Measurements from ENCODE around the gene TPST1.

TPST1 gene

DNA sequence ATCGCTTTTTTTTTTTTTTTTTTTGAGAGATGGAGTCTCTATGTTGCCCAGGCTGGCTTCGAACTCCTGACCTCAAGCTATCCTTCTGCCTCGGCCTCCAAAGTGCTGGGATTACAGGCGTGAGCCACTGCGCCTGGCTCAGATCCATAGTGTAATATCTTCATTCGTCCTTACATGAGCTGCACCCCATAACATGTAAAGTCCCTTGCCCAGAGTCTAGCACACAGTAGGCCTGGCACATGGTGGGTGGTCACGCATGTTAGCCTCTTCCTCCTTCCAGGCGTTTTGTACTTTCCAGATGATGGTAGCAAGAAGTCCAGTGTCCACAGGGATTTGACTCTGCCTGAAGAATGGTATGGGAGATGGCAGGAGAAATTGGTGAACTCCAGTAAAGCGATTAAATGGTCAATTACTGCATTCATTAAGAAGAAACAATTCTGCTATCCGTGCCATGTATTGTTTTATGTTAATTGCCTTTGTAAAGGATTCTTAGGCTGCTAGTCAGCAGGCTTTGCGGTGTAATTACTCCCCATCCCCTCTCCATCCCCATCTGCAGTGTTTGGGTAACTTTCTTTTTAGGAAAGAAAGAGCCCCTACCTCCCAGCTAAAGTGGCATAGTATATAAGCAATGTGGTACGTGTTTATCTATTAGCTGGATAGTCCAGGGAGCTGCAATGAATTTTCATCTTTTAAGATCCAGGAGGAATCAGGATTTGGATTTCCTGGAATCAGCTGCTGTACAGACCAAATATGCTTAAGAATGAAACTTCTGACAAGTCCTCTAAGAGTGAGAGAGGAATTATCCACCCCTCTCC, 1.2 kb downstream of the TPST1 start:
- H3K36me3 ChIP-seq = no peaks in the 10 kb centered on the region
- H3K4me1 ChIP-seq (ENCODE audit: control insufficient read depth in 1 of 2, insufficient read depth in 1 of 2, low read depth in 1 of 2, low read length in 1 of 2) = peaks cover 24 to 33% of the 10 kb centered on the region in 2 experiments
- TF ChIP-seq, protein P1, sequence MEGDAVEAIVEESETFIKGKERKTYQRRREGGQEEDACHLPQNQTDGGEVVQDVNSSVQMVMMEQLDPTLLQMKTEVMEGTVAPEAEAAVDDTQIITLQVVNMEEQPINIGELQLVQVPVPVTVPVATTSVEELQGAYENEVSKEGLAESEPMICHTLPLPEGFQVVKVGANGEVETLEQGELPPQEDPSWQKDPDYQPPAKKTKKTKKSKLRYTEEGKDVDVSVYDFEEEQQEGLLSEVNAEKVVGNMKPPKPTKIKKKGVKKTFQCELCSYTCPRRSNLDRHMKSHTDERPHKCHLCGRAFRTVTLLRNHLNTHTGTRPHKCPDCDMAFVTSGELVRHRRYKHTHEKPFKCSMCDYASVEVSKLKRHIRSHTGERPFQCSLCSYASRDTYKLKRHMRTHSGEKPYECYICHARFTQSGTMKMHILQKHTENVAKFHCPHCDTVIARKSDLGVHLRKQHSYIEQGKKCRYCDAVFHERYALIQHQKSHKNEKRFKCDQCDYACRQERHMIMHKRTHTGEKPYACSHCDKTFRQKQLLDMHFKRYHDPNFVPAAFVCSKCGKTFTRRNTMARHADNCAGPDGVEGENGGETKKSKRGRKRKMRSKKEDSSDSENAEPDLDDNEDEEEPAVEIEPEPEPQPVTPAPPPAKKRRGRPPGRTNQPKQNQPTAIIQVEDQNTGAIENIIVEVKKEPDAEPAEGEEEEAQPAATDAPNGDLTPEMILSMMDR (IDR thresholded peaks at IDR 0.05) = no peak
- no peaks in the 10 kb centered on the region for H3K9me3 ChIP-seq
- H3K27ac ChIP-seq = no peak overlapping the region
- H3K27me3 ChIP-seq = peaks cover 93% of the 10 kb centered on the region
- peak overlapping the region; percentile 64 to 76 for H3K4me3 ChIP-seq (ENCODE audit: low read depth in 1 of 2, low read length in 1 of 2)

DNA sequence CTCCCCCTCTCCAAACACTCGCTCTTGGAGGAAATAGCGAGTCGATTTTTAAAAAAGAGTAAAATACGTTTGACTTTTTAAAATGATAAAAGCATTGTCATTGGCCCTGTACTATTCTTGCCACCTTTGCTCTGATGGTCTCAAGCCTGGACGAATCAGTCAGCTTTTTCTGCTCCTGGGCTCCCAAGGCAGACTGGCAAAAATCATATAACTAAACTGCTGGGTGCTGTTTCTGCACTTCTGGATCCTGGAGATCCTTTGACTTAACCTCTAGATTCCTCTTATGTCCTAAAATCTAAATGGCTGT, 1.8 kb downstream of the TPST1 start:
- no peaks in the 10 kb centered on the region for H3K36me3 ChIP-seq
- TF ChIP-seq, protein P1 (IDR thresholded peaks at IDR 0.05) = no peak
- peaks cover 87% of the 10 kb centered on the region for H3K27me3 ChIP-seq
- no peaks in the 10 kb centered on the region for H3K9me3 ChIP-seq
- peaks cover 24 to 33% of the 10 kb centered on the region in 2 experiments for H3K4me1 ChIP-seq (ENCODE audit: control insufficient read depth in 1 of 2, insufficient read depth in 1 of 2, low read depth in 1 of 2, low read length in 1 of 2)
- no peak overlapping the region for H3K27ac ChIP-seq
- H3K4me3 ChIP-seq (ENCODE audit: low read depth in 1 of 2, low read length in 1 of 2) = peak overlapping the region; percentile 64 to 76

DNA sequence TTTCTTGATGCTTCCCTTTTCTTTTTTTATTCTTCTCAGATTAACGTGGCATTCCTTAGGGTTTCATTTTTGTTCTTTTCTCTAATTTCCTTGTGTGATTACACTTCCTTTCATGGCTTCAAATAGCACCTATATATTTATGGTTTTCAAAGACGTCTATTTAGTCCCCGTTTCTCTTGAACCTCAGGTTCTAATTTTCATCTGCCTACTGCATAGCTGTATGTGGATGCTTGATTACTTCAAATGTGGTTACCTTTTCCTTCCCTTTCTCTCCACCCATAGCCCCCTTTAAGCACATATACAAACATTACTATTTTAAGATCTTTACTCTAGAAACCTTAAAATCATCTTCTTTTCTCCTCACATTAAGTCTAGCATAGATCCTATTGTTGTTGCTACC, 2.4 kb downstream of the TPST1 start:
- H3K4me1 ChIP-seq (ENCODE audit: control insufficient read depth in 1 of 2, insufficient read depth in 1 of 2, low read depth in 1 of 2, low read length in 1 of 2) = peaks cover 24 to 33% of the 10 kb centered on the region in 2 experiments

DNA sequence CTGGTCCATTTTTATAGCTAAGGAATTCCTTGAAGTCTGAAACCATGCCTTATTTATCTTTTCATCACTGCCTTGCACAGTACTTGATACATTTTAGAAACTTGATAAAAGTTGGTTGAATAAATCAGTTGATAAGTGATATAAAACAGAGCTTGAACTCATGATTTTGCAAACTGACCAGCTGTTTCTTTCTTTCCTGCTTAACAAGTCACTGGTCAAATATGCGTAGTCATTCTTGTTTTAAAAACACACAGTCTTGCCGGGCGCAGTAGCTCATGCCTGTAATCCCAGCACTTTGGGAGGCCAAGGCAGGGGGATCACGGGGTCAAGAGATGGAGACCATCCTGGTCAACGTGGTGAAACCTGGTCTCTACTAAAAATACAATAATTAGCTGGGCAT, 6.3 kb downstream of the TPST1 start:
- H3K27ac ChIP-seq = no peak overlapping the region
- H3K27me3 ChIP-seq = peaks cover 41% of the 10 kb centered on the region
- peaks cover 9 to 13% of the 10 kb centered on the region in 2 experiments for H3K4me1 ChIP-seq (ENCODE audit: control insufficient read depth in 1 of 2, insufficient read depth in 1 of 2, low read depth in 1 of 2, low read length in 1 of 2)
- H3K9me3 ChIP-seq = no peaks in the 10 kb centered on the region
- TF ChIP-seq, protein P1 (IDR thresholded peaks at IDR 0.05) = no peak
- no peak overlapping the region for H3K4me3 ChIP-seq (ENCODE audit: low read depth in 1 of 2, low read length in 1 of 2)
- no peaks in the 10 kb centered on the region for H3K36me3 ChIP-seq

More for the DNA sequence above, 2.4 kb downstream of the TPST1 start:
- peak overlapping the region in 1 of 2 experiments; percentile 76 for H3K4me3 ChIP-seq (ENCODE audit: low read depth in 1 of 2, low read length in 1 of 2)
- TF ChIP-seq, protein P1 (IDR thresholded peaks at IDR 0.05) = no peak
- H3K36me3 ChIP-seq = no peaks in the 10 kb centered on the region
- no peaks in the 10 kb centered on the region for H3K9me3 ChIP-seq
- no peak overlapping the region for H3K27ac ChIP-seq
- H3K27me3 ChIP-seq = peaks cover 80% of the 10 kb centered on the region

DNA sequence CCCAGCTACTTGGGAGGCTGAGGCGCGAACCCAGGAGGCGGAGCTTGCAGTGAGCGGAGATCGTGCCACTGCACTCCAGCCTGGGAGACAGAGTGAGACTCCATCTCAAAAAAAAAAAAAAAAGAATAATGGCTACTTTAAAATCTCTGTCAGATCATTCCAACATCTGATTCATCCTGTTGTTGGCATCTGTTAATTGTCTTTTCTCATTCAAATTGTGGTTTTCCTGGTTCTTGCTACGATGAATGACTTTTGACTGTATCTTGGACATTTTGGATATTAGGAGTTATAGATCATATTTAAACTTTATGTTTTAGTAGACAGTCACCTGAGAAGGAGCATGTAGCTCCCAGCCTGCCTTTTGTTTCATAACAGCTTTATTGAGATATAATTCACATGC, 8.5 kb downstream of the TPST1 start:
- Histone ChIP-seq H3K4me3 (ENCODE audit: low read depth in 1 of 2, low read length in 1 of 2) (no peak overlapping the region), H3K27ac (no peak overlapping the region), H3K9me3 (no peaks in the 10 kb centered on the region), H3K27me3 (peaks cover 19% of the 10 kb centered on the region), H3K4me1 (ENCODE audit: control insufficient read depth in 1 of 2, insufficient read depth in 1 of 2, low read depth in 1 of 2, low read length in 1 of 2) (no peaks in the 10 kb centered on the region), H3K36me3 (no peaks in the 10 kb centered on the region)
- TF ChIP-seq, protein P1 (IDR thresholded peaks at IDR 0.05) = no peak
